ENCODE results near the gene EZH2.

Gene EZH2

GRCh38 chr7:148929176-148929575, 45.1 kb upstream of the EZH2 start:
- no peak overlapping the region for H3K4me2 ChIP-seq (ENCODE audit: insufficient read depth, low read length)
- H3K79me2 ChIP-seq (ENCODE audit: insufficient read depth, low read length) = no peaks in the 10 kb centered on the region
- TF ChIP-seq, protein P1, sequence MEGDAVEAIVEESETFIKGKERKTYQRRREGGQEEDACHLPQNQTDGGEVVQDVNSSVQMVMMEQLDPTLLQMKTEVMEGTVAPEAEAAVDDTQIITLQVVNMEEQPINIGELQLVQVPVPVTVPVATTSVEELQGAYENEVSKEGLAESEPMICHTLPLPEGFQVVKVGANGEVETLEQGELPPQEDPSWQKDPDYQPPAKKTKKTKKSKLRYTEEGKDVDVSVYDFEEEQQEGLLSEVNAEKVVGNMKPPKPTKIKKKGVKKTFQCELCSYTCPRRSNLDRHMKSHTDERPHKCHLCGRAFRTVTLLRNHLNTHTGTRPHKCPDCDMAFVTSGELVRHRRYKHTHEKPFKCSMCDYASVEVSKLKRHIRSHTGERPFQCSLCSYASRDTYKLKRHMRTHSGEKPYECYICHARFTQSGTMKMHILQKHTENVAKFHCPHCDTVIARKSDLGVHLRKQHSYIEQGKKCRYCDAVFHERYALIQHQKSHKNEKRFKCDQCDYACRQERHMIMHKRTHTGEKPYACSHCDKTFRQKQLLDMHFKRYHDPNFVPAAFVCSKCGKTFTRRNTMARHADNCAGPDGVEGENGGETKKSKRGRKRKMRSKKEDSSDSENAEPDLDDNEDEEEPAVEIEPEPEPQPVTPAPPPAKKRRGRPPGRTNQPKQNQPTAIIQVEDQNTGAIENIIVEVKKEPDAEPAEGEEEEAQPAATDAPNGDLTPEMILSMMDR (IDR thresholded peaks at IDR 0.05; ENCODE audit: borderline replicate concordance, extremely low read depth, low read length, poor library complexity, severe bottlenecking) = no peak
- TF ChIP-seq EZH2 (IDR thresholded peaks at IDR 0.05; ENCODE audit: borderline replicate concordance, low read depth, low read length, severe bottlenecking) = no peak
- no peaks in the 10 kb centered on the region for H3K36me3 ChIP-seq (ENCODE audit: insufficient read depth, low read length)
- no peaks in the 10 kb centered on the region for H3K4me1 ChIP-seq (ENCODE audit: insufficient read depth, low read length)
- no peaks in the 10 kb centered on the region for H3K9me3 ChIP-seq (ENCODE audit: insufficient read depth, low read length, severe bottlenecking)
- H3K27ac ChIP-seq (ENCODE audit: low read length) = no peak overlapping the region
- H3K9ac ChIP-seq (ENCODE audit: low read depth, low read length) = no peak overlapping the region
- H3K27me3 ChIP-seq (ENCODE audit: insufficient read depth, low read length, poor library complexity) = no peaks in the 10 kb centered on the region
- H2AFZ ChIP-seq (ENCODE audit: low read depth, low read length) = no peak overlapping the region
- no peaks in the 10 kb centered on the region for H4K20me1 ChIP-seq (ENCODE audit: insufficient read depth, low read length)
- no peak overlapping the region for H3K4me3 ChIP-seq (ENCODE audit: low read depth in 1 of 2, low read length in 2 of 2)
- DNase-seq (no peak), ATAC-seq (ENCODE audit: insufficient read depth, low read depth) (no peak)

DNA sequence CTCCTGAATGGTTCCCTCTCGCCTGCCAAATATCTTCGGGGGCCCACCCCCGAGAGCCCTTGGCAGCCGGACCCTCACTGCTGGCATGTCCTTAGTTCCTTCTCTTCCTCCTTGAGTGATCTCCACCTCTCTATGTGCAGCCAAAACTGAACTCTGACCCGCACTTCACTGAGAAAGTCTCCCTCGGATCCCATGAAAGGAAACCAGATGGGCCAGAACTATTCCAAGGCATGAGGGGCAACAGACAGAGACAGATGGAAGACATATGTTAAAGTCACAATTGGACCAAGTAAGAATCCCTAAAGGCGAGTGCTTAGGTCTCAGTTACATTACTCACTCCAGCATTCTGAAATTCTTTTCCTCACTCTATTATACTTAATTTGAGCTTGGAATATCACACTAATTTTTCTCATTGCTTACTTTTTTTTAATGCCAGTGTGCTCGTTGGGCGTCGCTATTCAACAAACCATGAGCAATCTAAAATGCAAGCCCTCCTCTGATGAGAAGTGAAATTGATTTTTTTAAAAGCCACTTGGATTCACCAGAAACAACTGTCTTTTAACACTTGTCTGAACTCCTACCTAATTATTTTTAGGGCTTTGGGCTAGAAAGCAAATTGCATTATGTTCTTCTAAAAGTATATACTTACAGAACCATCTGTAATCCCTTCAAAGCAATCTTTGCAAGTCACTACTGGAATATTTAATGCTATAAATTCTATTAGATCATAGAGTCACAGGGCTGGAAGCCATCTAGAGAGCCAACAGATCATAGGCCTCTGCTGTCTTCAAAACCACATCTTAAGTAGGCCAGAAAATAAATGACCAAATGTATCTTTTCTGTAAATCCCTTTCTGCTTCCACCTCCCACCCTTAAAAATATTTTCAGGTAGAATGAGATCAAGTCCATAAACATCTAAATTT, 43.3 kb upstream of the EZH2 start:
- ATAC-seq (ENCODE audit: insufficient read depth, low read depth) (no peak), DNase-seq (no peak)
- no peaks in the 10 kb centered on the region for H3K79me2 ChIP-seq (ENCODE audit: insufficient read depth, low read length)
- H3K4me2 ChIP-seq (ENCODE audit: insufficient read depth, low read length) = no peak overlapping the region
- H2AFZ ChIP-seq (ENCODE audit: low read depth, low read length) = no peak overlapping the region
- no peaks in the 10 kb centered on the region for H3K4me1 ChIP-seq (ENCODE audit: insufficient read depth, low read length)
- H3K36me3 ChIP-seq (ENCODE audit: insufficient read depth, low read length) = no peaks in the 10 kb centered on the region
- no peak overlapping the region for H3K27ac ChIP-seq (ENCODE audit: low read length)
- H4K20me1 ChIP-seq (ENCODE audit: insufficient read depth, low read length) = no peaks in the 10 kb centered on the region
- no peak overlapping the region for H3K9ac ChIP-seq (ENCODE audit: low read depth, low read length)
- H3K4me3 ChIP-seq (ENCODE audit: low read depth in 1 of 2, low read length in 2 of 2) = no peak overlapping the region
- no peaks in the 10 kb centered on the region for H3K27me3 ChIP-seq (ENCODE audit: insufficient read depth, low read length, poor library complexity)
- H3K9me3 ChIP-seq (ENCODE audit: insufficient read depth, low read length, severe bottlenecking) = no peaks in the 10 kb centered on the region
- TF ChIP-seq, protein P1 (IDR thresholded peaks at IDR 0.05; ENCODE audit: borderline replicate concordance, extremely low read depth, low read length, poor library complexity, severe bottlenecking) = no peak
- no peak for TF ChIP-seq EZH2 (IDR thresholded peaks at IDR 0.05; ENCODE audit: borderline replicate concordance, low read depth, low read length, severe bottlenecking)

- Histone ChIP-seq H3K4me1 (ENCODE audit: insufficient read depth, low read length) (no peaks in the 10 kb centered on the region), H3K27ac (ENCODE audit: low read length) (no peak overlapping the region), H3K4me3 (ENCODE audit: low read depth in 1 of 2, low read length in 2 of 2) (no peak overlapping the region), H2AFZ (ENCODE audit: low read depth, low read length) (no peak overlapping the region), H4K20me1 (ENCODE audit: insufficient read depth, low read length) (no peaks in the 10 kb centered on the region), H3K9me3 (ENCODE audit: insufficient read depth, low read length, severe bottlenecking) (no peaks in the 10 kb centered on the region), H3K36me3 (ENCODE audit: insufficient read depth, low read length) (no peaks in the 10 kb centered on the region), H3K4me2 (ENCODE audit: insufficient read depth, low read length) (no peak overlapping the region), H3K9ac (ENCODE audit: low read depth, low read length) (no peak overlapping the region), H3K79me2 (ENCODE audit: insufficient read depth, low read length) (no peaks in the 10 kb centered on the region), H3K27me3 (ENCODE audit: insufficient read depth, low read length, poor library complexity) (no peaks in the 10 kb centered on the region)
- DNase-seq = no peak
- TF ChIP-seq, protein P1 (IDR thresholded peaks at IDR 0.05; ENCODE audit: borderline replicate concordance, extremely low read depth, low read length, poor library complexity, severe bottlenecking) = no peak
- TF ChIP-seq EZH2 (IDR thresholded peaks at IDR 0.05; ENCODE audit: borderline replicate concordance, low read depth, low read length, severe bottlenecking) = no peak
- ATAC-seq (ENCODE audit: insufficient read depth, low read depth) = no peak
Measured at GRCh38 chr7:148925836-148926235, 41.7 kb upstream of the EZH2 start.

Data from DND-41 (cell line).